HG02981 (cell line): ENCODE measurements around the gene KRTAP5-6.

Experiments
- ATAC-seq: cut with Tn5 transposase; IDR thresholded peaks from one replicate; pipeline ENCODE4 v1.9.1; 2021; ENCODE audit warnings: mild to moderate bottlenecking, moderate library complexity; ENCODE audit not compliant: unreplicated experiment

Gene KRTAP5-6

GRCh38 chr11:1746511-1746931 is 49.5 kb downstream of the KRTAP5-6 start:
- ATAC-seq = no peak

GRCh38 chr11:1746956-1747752 is 50.2 kb downstream of the KRTAP5-6 start:
- no peak for ATAC-seq
